Astrocyte (in vitro differentiated cells and primary cell): ENCODE measurements around the gene CRYL1. TPM values are rescaled to one million over a fixed set of nuclear protein-coding genes. Genes with fewer than 3 reads are reported as not detected.

Source experiments
- DNase-seq: peaks from one replicate; pipeline ENCODE4 v3.0.0-alpha.2; 2010; ENCODE audit warnings: low read depth
- FAIRE-seq: peaks from 2 replicates; lab custom pipeline; 2011; peaks lifted over from hg19 to GRCh38; lab: Jason Lieb, UNC
- H2AFZ ChIP-seq: 2 replicates; pipeline ENCODE4 v1.6.0; 2012; ENCODE audit warnings: low read depth, low read length, inconsistent platforms
- H3K27ac ChIP-seq: 2 replicates; pipeline ENCODE4 v1.5.1; 2011; ENCODE audit warnings: low read depth, low read length, inconsistent platforms
- H3K27me3 ChIP-seq: 2 replicates; pipeline ENCODE4 v1.6.0; 2011; ENCODE audit warnings: low read length, inconsistent platforms; ENCODE audit not compliant: insufficient read depth
- H3K36me3 ChIP-seq: 2 replicates; pipeline ENCODE4 v1.5.1; 2011; ENCODE audit warnings: low read length, inconsistent platforms; ENCODE audit not compliant: insufficient read depth
- H3K4me1 ChIP-seq: 2 replicates; pipeline ENCODE4 v1.5.1; 2011; ENCODE audit warnings: low read length, inconsistent platforms; ENCODE audit not compliant: insufficient read depth
- H3K4me2 ChIP-seq: 2 replicates; pipeline ENCODE4 v1.6.0; 2012; ENCODE audit warnings: low read length, inconsistent platforms
- H3K4me3 ChIP-seq: 2 replicates; pipeline ENCODE4 v1.5.1; 2011; ENCODE audit warnings: low read depth, mild to moderate bottlenecking, low read length, inconsistent platforms; ENCODE audit not compliant: insufficient read depth
- H3K79me2 ChIP-seq: 2 replicates; pipeline ENCODE4 v1.6.0; 2012; ENCODE audit warnings: mild to moderate bottlenecking, low read length, inconsistent platforms; ENCODE audit not compliant: insufficient read depth
- H3K9ac ChIP-seq: 2 replicates; pipeline ENCODE4 v1.6.0; 2012; ENCODE audit warnings: mild to moderate bottlenecking, low read length, inconsistent platforms
- H3K9me3 ChIP-seq: 2 replicates; pipeline ENCODE4 v1.5.1; 2012; ENCODE audit warnings: low read depth, mild to moderate bottlenecking, low read length, inconsistent platforms; ENCODE audit not compliant: insufficient read depth
- H4K20me1 ChIP-seq: 2 replicates; pipeline ENCODE4 v1.6.0; 2012; ENCODE audit warnings: low read length, inconsistent platforms; ENCODE audit not compliant: insufficient read depth
- H3K27ac Mint-ChIP-seq: one replicate; pipeline ENCODE4 v1.8.0; 2021; ENCODE audit warnings: mild to moderate bottlenecking, mixed read lengths; ENCODE audit not compliant: unreplicated experiment
- H3K27me3 Mint-ChIP-seq: one replicate; pipeline ENCODE4 v1.8.0; 2021; ENCODE audit warnings: low read depth, mixed read lengths; ENCODE audit not compliant: unreplicated experiment
- H3K36me3 Mint-ChIP-seq: one replicate; pipeline ENCODE4 v1.8.0; 2021; ENCODE audit warnings: low read depth, mixed read lengths; ENCODE audit not compliant: unreplicated experiment
- H3K4me1 Mint-ChIP-seq: one replicate; pipeline ENCODE4 v1.8.0; 2021; ENCODE audit warnings: low read depth, mixed read lengths; ENCODE audit not compliant: unreplicated experiment
- H3K4me3 Mint-ChIP-seq: one replicate; pipeline ENCODE4 v1.8.0; 2021; ENCODE audit warnings: mild to moderate bottlenecking, moderate library complexity, mixed read lengths; ENCODE audit not compliant: unreplicated experiment
- H3K9me3 Mint-ChIP-seq: one replicate; pipeline ENCODE4 v1.8.0; 2021; ENCODE audit warnings: mild to moderate bottlenecking, mixed read lengths; ENCODE audit not compliant: unreplicated experiment
- EZH2 ChIP-seq: IDR thresholded peaks from 2 replicates; pipeline ENCODE4 v1.6.1; 2012; ENCODE audit warnings: mild to moderate bottlenecking, low read length, inconsistent platforms; ENCODE audit not compliant: insufficient read depth
- total RNA-seq: library from RNA; stranded (reverse); gene quantifications from 2 replicates; pipeline ENCODE4 v1.2.1, GENCODE V29; 2021
- TF ChIP-seq, protein P1 (sequence below): IDR thresholded peaks from 2 replicates; pipeline ENCODE4 v1.5.1; 2011; ENCODE audit warnings: low read depth, mild to moderate bottlenecking, inconsistent platforms, low read length, moderate library complexity; ENCODE audit not compliant: insufficient read depth

Gene CRYL1
- total RNA-seq, 1 donor from 2014 or later, result 3.7 TPM

DNA sequence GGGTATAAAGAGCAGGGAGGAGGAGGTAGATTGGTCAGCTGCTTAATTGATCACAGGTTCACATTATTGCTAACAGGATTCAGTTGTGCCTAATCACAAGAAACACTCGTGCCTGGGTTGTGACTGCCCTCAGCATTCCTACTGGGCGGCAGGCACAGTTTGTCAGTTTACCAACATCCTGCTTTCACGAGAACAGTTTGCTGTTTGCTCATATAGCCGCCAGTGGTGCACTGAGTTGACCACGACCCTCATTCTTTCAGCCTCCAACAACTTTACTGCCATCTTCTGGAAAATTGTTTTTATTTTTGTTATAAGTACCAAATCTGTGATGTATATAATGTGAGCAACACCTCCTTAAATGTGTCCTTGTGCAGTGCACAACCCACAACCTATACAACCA is 25.1 kb upstream of the CRYL1 start:
- no peaks in the 10 kb centered on the region for H3K36me3 Mint-ChIP-seq
- Histone ChIP-seq H2AFZ (no peak overlapping the region), H3K9me3 (no peaks in the 10 kb centered on the region), H3K4me1 (no peaks in the 10 kb centered on the region), H3K79me2 (no peaks in the 10 kb centered on the region), H3K4me2 (no peak overlapping the region), H3K4me3 (no peak overlapping the region), H4K20me1 (no peaks in the 10 kb centered on the region), H3K27ac (no peak overlapping the region), H3K36me3 (no peaks in the 10 kb centered on the region), H3K27me3 (no peaks in the 10 kb centered on the region), H3K9ac (no peak overlapping the region)
- DNase-seq (no peak), FAIRE-seq (no peak)
- no peak for TF ChIP-seq EZH2
- TF ChIP-seq, protein P1, sequence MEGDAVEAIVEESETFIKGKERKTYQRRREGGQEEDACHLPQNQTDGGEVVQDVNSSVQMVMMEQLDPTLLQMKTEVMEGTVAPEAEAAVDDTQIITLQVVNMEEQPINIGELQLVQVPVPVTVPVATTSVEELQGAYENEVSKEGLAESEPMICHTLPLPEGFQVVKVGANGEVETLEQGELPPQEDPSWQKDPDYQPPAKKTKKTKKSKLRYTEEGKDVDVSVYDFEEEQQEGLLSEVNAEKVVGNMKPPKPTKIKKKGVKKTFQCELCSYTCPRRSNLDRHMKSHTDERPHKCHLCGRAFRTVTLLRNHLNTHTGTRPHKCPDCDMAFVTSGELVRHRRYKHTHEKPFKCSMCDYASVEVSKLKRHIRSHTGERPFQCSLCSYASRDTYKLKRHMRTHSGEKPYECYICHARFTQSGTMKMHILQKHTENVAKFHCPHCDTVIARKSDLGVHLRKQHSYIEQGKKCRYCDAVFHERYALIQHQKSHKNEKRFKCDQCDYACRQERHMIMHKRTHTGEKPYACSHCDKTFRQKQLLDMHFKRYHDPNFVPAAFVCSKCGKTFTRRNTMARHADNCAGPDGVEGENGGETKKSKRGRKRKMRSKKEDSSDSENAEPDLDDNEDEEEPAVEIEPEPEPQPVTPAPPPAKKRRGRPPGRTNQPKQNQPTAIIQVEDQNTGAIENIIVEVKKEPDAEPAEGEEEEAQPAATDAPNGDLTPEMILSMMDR, result no peak
- no peak overlapping the region for H3K4me3 Mint-ChIP-seq
- peaks cover 3% of the 10 kb centered on the region for H3K4me1 Mint-ChIP-seq
- H3K9me3 Mint-ChIP-seq, result no peaks in the 10 kb centered on the region
- H3K27me3 Mint-ChIP-seq, result peaks cover 2% of the 10 kb centered on the region
- no peak overlapping the region for H3K27ac Mint-ChIP-seq

DNA sequence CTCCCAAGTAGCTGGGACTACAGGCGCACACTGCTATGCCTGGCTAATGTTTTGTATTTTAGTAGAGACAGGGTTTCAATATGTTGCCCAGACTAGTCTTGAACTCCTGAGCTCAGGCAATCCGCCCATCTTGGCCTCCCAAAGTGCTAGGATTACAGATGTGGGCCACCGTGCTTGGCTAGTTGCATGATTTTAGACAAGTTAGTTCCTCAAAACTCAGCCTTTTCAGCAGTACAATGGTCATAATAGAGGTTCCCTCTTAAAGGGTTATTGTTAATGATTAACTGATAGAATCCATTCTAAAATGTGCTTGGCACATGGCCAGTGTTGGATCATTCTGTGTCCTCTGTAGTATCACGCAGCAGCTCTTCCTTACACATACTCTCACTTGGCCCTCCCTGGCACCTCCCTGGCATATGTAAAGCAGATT is 21.8 kb upstream of the CRYL1 start:
- no peak overlapping the region for H3K4me3 ChIP-seq
- no peaks in the 10 kb centered on the region for H4K20me1 ChIP-seq
- no peaks in the 10 kb centered on the region for H3K79me2 ChIP-seq
- no peaks in the 10 kb centered on the region for H3K4me1 ChIP-seq
- TF ChIP-seq, protein P1, result no peak
- TF ChIP-seq EZH2, result no peak
- peaks cover 2% of the 10 kb centered on the region for H3K27me3 Mint-ChIP-seq
- H3K9ac ChIP-seq, result no peak overlapping the region
- H2AFZ ChIP-seq, result no peak overlapping the region
- DNase-seq, result no peak
- FAIRE-seq, result no peak
- no peak overlapping the region for H3K27ac Mint-ChIP-seq
- no peaks in the 10 kb centered on the region for H3K36me3 ChIP-seq
- H3K36me3 Mint-ChIP-seq, result no peaks in the 10 kb centered on the region
- H3K9me3 ChIP-seq, result no peaks in the 10 kb centered on the region
- H3K4me2 ChIP-seq, result no peak overlapping the region
- H3K9me3 Mint-ChIP-seq, result no peaks in the 10 kb centered on the region
- no peaks in the 10 kb centered on the region for H3K4me1 Mint-ChIP-seq
- H3K4me3 Mint-ChIP-seq, result no peak overlapping the region
- no peaks in the 10 kb centered on the region for H3K27me3 ChIP-seq
- no peak overlapping the region for H3K27ac ChIP-seq

DNA sequence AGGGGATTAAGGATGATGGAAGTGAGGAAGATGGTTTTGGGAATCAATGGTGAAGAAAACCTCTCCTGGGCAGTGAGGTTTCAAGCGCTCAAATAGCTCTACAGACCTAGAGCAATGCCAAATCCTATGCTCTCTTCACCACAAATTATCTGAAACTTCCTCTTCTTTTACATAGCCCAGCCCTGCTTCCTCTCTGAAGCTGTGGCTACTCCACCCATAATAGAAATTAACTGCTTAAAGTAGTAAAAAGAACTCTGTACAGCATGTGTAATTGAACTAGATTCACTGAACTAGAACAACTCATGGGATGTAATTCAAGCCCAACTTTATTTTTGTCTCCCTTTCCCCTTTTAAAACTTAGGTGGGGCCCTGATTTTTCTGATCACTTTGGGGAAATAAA is 20.9 kb upstream of the CRYL1 start:
- H3K9me3 Mint-ChIP-seq, result no peaks in the 10 kb centered on the region
- no peaks in the 10 kb centered on the region for H3K4me1 Mint-ChIP-seq

More for the DNA sequence above, 20.9 kb upstream of the CRYL1 start:
- Histone ChIP-seq H3K27me3 (no peaks in the 10 kb centered on the region), H3K79me2 (no peaks in the 10 kb centered on the region), H3K4me1 (no peaks in the 10 kb centered on the region), H4K20me1 (no peaks in the 10 kb centered on the region), H2AFZ (no peak overlapping the region), H3K36me3 (no peaks in the 10 kb centered on the region), H3K4me3 (no peak overlapping the region), H3K27ac (no peak overlapping the region), H3K4me2 (no peak overlapping the region), H3K9ac (no peak overlapping the region), H3K9me3 (no peaks in the 10 kb centered on the region)
- H3K27ac Mint-ChIP-seq, result no peak overlapping the region
- FAIRE-seq, result no peak
- H3K36me3 Mint-ChIP-seq, result no peaks in the 10 kb centered on the region
- DNase-seq, result no peak
- no peak overlapping the region for H3K4me3 Mint-ChIP-seq
- TF ChIP-seq, protein P1, result no peak
- no peak for TF ChIP-seq EZH2
- peaks cover 2% of the 10 kb centered on the region for H3K27me3 Mint-ChIP-seq
